Activated CD4-positive, alpha-beta T cell treated with anti-CD3 and anti-CD28 coated beads for 4 hours (primary cell): ENCODE data around the gene TMEM184B.
"Not testable (repeated sequence)": the region's sequence is repeated elsewhere in the genome, so short reads cannot be mapped to it uniquely, and the experiment has no call there.

Source experiments
- DNase-seq, 2 donors: peaks; one replicate each; pipeline ENCODE4 v3.0.0-alpha.2; 2020

TMEM184B gene

DNA sequence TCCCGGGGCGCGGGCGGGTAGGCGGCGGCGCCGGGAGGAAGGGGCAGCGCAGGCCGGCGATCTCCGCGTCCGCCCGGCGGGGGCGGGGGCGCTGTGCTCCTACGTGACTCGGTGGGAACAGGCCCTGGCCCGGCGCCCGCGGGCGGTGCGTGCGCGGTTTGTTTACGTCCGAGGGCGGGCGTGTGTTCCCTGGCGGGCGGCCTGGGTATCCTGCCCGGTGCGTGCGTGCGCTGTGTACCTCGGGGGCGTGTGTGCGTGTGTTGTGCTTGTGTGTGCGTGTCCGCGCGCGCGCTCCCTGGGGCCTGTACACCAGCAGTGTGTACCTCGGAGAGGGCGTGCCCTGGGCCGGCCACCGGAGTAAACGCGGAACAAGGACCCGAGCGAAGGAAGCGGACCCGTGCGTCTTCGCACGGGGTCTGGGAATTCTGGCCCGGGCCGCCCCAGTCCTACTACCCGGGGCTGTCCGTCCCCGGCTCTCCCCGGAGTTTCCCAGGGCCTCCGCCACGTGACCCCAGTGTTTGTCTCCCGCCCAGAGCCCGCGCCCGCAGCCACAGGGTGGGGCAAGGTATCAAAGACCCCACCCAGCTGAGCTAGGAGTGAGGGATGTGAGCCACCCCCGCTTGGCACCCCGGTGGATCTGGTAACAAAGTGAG is 70.2 kb downstream of the TMEM184B start:
- peak; percentile 35 to 55 for DNase-seq

DNA sequence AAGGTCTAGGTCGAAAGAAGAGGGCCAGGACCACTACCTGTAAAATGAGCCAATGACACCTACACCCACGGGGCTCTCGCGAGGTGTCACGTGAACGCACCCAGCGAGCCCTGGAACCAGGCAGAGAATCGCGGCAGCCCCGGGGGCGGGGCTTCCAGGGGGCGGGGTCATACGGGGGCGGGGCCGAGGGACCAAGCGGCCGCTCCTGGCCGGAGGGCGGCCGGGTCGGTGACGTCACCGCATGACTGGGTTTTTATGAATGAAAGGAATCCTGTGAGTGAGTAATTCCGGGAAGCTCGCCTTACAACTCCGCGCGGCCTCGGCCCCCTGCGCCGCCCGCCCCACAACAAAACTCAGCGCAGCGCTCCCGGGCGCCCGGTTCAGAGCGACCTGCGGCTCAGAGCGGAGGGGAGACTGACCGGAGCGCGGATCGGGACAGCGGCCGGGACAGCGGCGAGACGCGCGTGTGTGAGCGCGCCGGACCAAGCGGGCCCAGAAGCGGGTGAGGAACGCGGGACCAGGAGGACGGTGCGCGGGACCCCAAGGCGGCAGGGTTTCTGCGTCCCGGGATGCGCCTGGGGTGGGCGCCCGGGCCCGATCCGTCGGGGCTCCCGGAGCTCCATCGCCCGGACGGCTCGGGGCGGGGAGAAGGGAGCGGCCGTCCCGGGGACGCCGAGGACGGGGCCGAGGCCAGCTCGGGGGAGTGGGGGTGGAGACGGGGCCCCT is 70.9 kb downstream of the TMEM184B start, which contains the start of gene MAFF:
Gene MAFF (plus strand): TSS at position 284 of the 726 bp plus-strand sequence. CDS start 11,860 bp downstream, outside the sequence.
- DNase-seq, result peak; percentile 88 to 89

DNA sequence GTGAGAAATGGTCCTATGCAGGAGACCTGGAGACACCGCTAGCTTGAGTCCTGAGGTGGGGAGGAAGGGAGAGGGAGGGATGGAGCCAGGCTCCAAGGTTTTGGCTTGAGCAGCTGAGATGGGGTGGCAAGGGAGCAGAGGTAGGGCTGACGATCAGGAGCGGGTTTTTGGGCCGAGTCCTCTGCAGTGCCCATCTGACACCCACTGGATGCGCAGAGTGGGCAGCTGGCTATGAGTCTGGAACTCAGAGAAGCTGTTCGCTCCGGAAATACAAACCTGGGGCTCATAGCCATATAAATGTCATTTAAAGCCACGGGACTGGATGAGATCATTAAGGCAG is 71.5 kb downstream of the TMEM184B start:
- peak in 1 of 2 donors; percentile 12 for DNase-seq

DNA sequence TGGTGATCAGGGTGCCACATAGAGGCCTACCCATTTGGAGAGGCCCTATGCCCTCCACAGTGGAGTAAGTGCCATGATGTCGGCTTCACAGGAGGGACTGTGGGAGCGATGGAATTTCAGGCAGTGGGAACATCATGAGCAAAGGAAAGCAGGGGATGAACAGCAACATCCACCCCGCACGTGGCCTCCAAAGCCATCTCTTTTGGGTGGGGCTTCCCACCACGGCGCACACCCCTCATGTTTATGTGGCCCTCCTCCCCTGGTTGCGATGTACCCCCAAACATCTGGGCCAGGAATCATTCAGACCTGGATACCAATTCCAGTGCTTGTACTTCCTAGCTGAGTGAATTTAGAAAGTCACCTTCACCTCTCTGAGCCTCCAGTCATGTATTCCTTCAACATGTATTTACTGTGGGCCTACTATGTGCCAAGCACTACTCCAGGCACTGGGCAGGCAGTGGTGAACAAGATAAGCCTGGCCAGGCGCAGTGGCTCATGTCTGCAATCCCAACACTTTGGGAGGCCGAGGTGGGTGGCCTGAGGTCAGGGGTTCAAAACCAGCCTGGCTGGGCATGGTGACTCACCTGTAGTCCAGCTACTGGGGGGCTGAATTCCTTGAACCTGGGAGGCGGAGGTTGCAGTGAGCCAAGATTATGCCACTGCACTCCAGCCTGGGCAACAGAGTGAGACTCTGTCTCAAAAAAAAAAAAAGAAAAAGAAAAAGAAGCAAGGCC is 72.8 kb downstream of the TMEM184B start:
- DNase-seq, result no peak

DNA sequence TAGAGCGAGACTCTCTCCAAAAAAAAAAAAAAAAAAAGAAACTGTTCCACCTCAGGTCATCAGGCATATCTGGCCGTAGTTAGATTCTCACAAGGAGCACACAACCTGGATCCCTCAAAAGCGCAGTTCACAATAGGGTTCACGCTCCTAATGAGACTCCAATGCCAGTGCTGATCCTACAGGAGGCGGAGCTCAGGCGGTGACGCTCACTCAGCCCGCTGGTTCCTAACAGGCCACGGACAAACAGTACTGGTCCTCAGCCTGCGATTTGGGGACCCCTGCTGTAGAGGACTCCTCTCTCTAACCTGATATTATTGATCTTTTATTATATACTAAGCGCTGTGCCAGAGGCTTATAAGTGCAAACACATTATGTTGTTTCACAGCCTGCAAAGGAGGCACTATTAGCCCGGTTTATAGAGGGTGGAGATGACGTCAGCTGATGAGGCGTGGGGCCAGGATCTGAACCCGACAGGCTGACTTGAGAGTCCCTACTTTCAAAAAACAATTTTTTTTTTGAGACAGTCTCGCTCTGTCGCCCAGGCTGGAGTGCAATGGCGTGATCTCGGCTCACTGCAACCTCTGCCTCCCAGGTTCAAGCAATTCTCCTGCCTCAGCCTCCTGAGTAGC is 75.9 kb downstream of the TMEM184B start:
- DNase-seq, result no peak

DNA sequence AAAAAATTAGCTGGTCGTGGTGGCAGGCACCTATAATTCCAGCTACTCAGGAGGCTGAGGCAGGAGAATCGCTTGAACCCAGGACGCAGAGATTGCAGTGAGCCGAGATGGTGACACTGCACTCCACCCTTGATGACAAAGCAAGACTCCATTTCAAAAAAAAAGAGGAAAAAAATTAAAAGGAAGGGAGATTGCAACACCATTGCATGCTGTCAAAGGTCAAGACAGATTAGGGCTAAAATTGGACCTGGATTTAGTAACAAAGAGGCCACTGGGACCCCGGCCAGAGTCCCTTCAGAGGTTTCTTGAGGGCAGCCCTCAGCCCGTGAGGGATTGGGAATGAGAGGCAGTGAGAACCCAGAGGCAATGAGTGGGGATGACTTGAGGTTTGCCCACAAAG is 79.2 kb downstream of the TMEM184B start:
- no peak for DNase-seq

DNA sequence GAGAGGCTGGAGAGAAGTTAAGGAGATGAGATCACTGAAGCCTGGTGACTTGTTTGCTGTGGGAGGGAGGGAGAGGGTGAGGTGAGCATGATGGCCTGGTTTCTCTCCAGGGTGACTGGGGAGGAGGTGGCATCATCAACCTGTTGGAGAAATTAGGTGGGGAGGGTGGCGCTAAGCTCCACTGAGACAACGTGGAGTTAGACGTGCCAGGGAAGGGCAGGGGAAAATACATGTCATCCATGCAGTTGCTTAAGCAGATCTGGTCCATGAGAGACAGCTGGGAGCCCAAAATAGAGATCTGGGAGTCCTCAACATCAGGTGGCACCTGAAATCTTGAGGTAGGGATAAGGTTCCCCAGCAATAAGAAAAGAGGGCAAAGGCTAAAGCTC is 80.3 kb downstream of the TMEM184B start:
- DNase-seq, result no peak

DNA sequence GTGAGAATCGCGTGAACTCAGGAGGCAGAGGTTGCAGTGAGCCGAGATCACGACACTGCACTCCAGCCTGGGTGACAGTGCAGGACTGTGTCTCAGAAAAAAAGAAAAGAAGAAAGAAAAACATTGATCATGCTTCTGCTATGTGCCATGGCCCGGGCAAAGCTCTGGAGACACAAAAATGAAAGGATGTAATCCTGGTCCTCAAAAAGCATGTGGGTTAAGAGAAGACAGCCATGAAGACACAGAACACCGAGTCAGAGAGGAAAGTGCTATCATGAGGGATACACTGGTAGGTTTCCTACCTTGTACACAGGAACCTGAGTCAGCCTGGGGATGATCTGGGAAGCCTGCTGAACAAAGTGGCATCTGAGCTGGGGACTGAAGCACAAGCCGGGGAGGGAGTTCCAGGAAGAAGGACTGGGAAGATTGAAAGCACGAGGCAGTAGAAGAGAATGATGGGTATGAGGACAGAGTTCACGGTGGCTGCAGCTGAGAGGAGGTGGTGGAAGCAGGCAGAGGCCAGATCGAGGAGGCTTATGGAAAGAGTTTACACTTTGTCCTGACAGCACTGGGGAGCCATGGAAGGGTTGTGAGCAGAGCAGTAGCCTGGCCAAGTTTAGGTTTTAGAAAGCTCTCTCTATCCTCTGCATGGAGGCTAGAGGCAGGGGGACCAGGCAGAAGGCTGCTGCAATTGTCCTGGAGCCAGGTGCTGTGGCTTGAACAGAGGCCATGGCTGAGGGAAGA is 80.9 kb downstream of the TMEM184B start:
- no peak for DNase-seq

DNA sequence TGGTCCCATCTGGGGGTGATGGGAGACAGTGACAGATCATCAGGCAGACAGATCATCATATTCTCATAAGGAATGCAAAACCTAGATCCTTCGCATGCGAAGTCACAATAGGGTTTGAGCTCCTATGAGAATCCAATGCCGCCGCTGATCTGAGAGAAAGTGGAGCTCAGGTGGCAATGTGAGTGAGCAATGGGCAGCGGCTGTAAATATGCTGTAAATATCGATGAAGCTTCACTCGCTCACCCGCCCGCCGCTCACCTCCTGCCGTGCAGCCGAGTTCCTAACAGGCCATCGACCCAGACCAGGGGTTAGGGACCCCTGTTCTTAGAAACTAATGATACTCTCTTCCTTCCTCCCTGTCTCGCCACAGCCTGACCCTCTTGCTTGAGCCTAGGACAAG is 81.8 kb downstream of the TMEM184B start:
- no peak for DNase-seq

DNA sequence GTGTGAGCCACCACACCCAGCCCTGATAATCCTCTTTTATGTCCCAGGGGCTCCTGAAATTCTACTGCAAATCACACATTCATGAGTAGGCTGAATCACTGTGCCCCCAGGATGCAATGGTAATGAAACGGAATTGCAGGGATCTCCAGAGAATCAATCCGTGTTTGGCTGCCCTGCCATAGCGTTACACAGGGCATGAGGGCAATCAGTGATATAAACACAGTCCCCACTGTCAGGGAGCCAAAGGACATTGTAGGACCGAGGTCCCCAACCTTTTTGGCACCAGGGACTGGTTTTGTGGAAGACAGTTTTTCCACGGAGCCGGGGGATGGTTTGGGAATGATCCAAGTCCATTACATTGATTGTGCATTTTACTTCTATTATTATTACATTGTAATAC is 82.2 kb downstream of the TMEM184B start:
- DNase-seq, result no peak

DNA sequence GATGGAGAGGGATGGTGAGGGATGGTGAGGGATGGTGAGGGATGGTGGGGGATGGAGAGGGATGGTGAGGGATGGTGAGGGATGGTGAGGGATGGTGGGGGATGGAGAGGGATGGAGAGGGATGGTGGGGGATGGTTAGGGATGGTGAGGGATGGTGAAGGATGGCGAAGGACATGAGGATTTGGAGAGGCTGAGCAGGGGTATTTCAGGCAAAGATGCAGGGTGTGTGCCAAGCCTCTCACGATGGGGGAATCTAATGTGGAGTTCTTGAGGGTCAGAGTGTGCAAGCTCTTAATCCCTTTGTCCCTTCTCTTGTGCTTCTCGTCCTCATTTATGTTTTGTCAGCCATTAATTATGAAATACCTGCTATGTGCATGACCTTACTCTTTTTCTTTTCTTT is 83.7 kb downstream of the TMEM184B start:
- no peak for DNase-seq

DNA sequence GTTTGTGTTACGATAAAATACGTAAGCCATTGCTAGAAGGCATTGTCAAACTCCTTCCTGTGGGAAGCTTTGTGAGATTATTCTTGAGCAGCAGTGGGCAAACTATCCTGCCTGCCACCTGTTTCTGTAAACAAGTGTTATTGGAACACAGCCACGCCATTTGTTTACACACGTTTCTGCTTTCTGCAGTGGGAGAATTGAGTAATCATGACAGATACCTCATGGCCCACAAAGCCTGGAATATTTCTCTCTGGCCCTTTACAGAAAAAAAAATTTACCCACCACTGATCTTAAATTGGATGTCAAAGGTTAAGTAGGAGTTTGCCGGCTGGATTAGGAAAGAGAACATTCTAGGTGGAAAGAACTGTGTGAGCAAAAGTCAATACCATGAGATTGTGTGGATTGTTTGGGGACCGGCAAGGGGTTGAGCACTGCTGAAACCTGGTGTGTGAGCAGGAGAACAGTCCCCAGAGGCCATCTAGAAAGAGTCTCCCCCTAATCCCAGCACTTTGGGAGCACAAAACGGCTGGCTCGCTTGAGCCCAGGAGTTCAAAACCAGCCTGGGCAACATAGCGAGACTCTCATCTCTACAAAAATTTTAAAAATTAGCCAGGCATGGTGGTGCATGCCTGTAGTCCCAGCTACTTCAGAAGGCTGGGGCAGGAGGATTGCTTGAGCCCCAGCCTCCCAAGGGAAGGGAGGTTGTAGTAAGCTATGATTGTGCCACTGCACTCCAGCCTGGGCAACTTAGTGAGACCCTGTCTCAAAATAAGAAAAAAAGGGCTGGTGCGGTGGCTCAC is 85.2 kb downstream of the TMEM184B start:
- DNase-seq, result no peak

DNA sequence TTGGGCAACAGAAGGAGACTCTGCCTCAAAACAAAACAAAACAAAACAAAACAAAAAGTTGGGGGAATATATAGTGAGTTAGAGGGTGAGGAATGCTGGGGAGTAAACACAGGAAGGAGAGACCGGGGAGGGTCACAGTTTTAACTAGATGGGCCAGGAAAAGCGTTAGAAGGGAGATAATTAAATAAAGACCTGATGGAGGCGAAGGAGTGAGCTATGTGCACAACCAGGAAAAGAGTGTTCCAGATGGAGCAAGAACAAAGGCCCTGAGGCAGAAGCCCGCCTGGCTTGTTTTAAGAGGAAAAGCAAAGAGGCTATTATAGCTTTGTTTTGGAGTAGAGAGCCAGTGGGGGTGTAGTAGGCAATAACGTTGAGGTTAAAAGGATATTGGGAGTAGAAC is 86.4 kb downstream of the TMEM184B start:
- no peak for DNase-seq

DNA sequence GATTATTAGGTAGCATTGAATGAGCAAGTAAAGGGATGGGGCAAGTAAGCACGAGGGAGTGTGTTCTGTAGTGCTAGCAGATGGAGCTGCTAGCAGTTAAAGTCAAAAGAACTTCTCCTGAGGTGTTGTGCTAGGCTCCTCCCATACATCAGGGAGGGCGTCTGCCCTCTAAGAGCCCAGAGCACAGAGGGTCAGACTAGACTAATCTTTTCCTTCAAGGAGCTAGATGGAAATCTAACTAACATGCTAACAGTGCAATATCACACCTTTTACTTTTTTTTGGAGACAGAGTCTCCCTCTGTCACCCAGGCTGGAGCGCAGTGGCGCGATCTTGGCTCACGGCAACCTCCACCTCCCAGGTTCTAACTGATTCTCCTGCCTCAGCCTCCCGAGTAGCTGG is 88.0 kb downstream of the TMEM184B start:
- no peak for DNase-seq

DNA sequence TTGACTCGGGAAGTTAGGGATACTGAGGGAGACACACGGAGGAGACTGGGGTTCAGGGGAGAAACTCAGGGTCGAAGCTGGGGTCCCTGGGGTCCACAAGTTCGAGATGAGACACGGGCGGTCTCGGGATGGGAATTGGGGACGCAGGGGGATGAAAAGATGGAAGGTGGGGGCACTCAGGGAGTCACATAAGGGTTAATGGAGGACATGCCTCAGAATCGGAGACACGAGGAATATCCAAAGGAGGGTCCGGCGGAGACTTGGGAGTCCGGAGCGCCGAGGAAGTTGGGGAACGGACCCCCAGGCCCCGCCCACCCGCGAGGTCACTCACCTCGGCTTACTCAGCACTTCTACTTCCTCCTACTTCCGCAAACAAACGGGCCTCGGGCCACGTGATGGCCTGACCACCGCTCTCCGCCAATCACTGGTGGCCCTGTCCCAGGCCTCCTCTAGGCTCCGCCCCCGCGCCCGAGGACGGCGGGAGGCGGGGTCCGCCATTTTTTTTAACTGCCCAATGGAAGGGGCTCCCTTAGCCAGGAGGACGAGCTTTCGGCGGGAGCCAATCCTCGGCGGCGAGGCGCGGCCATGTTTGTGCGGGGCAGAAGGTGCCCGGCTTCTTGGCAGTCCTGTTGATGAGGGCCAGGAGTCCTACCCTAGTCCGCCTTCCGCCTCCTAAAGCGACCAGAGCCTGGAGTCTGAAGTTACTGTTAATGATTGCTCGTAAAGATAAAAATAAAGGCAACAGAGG is 91.2 kb downstream of the TMEM184B start, which contains the start of gene PLA2G6:
Gene PLA2G6 (minus strand): TSS at position 378 of the 748 bp plus-strand sequence. CDS start 12,404 bp downstream, outside the sequence.
- peak; percentile 94 to 95 for DNase-seq

DNA sequence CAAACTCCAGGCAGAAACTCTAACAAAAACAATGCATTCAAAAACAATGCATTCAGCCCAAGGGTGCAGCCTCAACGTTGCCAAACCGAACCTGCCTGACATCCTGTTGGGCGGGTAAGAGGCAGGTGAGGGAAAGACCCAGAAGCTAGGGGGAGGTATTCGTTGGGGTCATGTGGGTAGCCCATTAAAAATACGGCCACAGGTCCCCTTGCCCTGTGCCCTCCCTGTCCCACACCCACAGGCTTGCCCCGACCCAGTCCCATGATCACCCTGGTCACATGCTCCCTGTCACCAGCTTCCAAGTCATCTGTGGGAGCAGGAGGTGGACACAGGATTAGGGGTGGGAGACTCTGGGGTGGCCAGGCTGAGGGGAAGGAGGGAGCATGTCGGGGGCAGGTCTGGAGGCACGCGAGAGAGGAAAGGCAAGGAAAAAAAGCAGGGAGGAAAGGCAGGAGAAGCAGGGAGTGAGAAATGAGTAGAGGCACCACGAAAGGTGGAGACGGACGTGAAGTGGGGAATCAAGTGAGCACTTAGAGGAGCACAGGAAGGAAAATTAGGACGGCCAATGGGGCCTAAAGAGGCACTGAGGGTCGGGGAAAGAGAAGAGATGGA is 91.9 kb downstream of the TMEM184B start:
- DNase-seq, result peak in 1 of 2 donors; percentile 19

DNA sequence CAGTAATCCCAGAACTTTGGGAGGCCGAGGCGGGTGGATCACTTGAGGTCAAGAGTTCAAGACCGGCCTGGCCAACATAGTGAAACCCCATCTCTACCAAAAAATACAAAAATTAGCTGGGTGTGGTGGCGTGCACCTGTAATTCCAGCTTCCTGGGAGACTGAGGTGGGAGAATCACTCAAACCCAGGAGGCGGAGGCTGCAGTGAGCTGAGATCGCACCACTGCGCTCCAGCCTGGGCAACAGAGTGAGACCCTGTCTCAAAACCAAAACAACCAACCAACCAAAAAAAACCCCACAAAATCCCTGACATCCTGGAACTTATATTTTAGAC is 94.2 kb downstream of the TMEM184B start:
- DNase-seq, result not testable (repeated sequence)

DNA sequence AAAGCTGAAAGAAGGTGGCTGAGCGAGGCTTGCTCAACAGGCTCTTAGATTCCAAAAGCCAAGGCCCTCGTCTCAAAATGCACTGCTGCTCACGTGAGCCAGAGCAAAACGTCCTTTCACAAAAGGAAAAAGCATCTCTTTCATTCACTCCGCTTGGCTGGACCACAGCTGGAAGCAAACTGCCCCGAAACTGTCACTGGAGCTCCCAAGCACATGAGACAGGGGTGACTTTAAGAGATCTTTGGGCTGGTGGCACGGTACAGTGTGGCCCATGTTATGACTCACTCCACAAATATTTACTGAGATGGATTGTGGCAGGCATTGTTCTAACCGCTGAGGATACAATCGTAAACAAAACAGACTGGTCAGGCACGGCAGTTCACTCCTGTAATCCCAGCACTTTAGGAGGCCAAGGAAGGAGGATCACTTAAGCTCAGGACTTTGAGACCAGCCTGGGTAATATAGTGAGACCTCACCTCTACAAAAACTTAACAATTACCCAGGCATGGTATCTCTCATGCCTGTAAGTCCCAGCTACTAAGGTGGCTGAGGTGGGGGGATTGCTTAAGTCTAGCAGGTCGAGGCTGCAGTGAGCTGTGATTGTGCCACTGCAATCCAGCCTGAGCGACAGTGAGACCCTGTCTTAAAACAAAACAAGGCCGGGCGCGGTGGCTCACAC is 94.7 kb downstream of the TMEM184B start:
- no peak for DNase-seq

DNA sequence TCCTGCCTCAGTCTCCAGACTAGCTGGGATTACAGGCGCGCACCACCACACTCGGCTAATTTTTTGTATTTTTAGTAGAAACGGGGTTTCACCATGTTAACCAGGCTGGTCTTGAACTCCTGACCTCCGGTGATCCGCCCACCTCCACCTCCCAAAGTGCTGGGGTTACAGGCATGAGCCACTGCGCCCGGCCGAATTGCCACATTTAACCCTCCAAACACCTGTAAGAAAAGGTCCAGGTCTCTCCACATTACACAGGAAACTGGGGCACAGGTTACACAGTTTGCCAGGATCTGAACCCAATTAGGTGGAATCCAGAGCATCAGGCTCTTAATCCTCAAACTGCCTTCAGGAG is 95.3 kb downstream of the TMEM184B start:
- not testable (repeated sequence) for DNase-seq

DNA sequence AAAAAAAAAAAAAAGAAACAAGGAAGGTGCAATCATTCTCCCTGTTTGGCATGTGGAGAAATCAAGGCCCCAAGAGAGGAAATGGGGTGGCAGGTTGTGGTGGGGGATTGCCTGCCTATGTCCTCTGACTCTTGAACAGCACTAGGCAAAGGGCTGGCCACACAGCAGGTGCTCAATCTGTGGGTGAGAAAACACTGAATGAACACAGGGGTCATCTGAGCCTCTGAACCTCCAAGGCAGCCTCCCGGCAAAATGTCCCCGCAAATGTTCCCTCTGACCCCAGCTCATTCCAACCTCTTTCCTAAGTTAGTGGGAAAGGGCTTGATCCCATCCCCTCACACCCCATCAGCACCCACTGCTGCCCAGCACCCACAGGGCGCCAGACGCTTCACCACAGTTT is 95.8 kb downstream of the TMEM184B start:
- no peak for DNase-seq
